ENCODE data around the gene BCAS3. TPM values are rescaled to one million over a fixed set of nuclear protein-coding genes. Genes with fewer than 3 reads are reported as not detected.

Gene BCAS3
- total RNA-seq, 4 donors from 2014 or later: 21.7 to 42.2 (median 23.0) TPM

DNA sequence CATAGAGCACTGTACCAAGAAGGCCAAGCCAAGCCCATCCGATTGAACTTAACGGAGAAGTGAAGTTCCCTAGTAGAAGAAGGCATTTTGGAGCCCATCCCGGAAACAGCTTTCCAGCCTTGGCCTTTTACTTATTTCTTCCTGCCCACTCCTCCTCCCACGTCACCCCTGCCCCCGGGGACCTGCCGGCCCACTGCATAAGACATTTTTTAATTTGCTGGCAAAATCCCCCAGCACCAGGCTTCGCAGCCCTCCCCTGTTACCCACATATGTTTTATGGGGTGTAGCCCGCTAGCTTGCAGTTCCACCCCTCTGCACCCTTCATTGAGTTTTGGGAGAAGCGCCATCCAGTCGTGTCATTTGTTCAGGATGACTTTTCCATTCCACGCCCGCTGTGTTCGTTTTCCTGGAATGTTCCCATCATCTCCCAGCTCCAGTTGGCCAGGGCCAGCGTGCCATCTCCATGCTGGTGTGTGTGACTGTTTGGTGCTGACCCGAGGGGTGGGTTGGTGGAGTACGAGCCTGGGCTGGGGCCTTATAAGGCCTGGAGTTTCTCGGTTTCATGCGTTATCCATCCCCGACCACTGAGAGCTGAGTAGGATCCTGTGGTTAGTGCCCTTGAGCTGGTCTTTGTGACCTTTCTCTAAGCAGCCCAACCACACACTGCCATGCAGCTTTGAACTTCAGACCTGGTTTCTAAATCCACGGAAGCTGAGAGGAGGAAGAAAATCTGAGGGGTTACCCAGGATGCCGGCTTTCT lies 702.0 kb downstream of the BCAS3 start:
- TF ChIP-seq, protein P1, sequence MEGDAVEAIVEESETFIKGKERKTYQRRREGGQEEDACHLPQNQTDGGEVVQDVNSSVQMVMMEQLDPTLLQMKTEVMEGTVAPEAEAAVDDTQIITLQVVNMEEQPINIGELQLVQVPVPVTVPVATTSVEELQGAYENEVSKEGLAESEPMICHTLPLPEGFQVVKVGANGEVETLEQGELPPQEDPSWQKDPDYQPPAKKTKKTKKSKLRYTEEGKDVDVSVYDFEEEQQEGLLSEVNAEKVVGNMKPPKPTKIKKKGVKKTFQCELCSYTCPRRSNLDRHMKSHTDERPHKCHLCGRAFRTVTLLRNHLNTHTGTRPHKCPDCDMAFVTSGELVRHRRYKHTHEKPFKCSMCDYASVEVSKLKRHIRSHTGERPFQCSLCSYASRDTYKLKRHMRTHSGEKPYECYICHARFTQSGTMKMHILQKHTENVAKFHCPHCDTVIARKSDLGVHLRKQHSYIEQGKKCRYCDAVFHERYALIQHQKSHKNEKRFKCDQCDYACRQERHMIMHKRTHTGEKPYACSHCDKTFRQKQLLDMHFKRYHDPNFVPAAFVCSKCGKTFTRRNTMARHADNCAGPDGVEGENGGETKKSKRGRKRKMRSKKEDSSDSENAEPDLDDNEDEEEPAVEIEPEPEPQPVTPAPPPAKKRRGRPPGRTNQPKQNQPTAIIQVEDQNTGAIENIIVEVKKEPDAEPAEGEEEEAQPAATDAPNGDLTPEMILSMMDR (IDR thresholded peaks at IDR 0.05; ENCODE audit: low read depth): peak; percentile 57

DNA sequence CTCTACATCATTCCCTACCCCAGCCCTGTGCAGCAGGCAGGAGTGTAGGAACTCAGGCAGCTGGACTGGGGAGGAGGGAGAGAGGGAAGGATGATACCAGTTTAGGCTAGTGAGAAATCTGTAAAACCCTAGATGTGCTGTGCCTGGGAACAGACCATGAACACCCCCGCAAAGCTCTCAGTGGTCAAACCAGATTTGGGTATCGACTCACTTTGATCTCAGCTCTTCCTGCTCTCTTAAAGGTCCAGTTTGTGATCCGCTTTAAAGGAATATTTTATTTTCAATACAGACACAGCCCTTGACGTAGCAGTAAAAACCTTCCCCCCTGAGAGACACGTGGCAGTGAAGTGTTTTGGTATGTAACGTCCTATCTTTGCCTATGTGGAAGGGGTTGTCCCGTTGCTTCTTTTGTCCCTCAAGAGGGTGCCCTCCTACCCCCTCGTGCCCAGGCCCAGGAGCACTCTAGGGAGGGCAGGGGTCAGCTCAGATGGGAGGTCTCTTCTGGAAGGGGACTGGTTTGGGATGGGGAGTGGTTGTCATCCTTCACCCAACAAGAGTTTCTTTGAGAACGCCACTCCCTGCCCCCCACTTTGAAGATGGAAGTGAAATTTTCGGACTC lies 702.7 kb downstream of the BCAS3 start:
- TF ChIP-seq, protein P1 (IDR thresholded peaks at IDR 0.05; ENCODE audit: low read depth): no peak

DNA sequence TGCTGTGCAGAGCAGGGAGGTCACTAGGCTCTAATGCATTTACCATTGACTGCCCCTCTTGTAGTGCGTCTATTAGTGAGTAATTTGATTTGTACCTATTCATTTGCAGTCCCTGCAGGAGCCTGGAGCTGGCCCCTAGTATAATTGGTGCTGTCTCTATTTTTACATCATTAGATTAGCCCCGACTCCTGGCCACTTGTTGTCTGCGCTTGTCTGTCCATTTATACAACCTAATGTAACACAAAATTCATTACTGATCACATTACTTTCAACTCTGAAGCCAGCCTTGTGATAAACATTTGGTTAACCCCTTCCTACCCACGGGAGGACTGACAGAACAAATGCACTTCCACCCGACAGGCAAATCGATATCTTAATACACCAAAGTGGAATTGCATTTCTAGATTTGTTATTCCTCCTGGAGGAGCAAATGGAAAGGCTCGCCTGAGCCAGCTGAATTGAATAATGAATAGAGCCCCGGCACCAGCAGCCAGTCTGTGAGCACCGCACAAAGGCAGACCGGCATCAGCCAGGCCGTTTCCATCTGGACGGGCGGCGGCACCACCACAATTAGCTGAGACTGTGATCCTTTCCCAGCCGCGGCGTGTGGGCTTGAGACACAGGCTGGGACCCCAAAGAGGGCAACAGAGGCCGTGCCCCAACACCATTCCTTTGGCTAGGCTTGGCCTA lies 703.3 kb downstream of the BCAS3 start:
- TF ChIP-seq, protein P1 (IDR thresholded peaks at IDR 0.05; ENCODE audit: low read depth): no peak

DNA sequence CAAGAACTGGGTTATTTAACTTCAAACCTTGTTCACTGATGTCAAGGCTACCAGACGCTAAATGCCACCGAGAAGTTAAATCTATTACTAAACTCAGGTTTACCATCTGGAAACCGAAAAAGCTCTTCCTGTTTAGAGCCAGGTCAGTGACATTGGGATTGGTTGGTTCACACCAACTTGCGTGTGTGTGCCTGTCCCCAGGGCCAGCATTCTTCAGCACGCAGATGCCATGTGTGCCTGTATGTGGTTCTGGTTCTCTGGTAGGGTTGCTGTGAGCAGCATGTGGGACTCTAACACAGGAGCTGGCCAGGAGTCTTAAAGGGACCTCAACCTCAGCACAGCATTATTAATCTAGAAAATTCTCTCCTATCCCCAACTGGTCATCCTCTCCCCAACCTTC lies 703.9 kb downstream of the BCAS3 start:
- TF ChIP-seq, protein P1 (IDR thresholded peaks at IDR 0.05; ENCODE audit: low read depth): no peak

DNA sequence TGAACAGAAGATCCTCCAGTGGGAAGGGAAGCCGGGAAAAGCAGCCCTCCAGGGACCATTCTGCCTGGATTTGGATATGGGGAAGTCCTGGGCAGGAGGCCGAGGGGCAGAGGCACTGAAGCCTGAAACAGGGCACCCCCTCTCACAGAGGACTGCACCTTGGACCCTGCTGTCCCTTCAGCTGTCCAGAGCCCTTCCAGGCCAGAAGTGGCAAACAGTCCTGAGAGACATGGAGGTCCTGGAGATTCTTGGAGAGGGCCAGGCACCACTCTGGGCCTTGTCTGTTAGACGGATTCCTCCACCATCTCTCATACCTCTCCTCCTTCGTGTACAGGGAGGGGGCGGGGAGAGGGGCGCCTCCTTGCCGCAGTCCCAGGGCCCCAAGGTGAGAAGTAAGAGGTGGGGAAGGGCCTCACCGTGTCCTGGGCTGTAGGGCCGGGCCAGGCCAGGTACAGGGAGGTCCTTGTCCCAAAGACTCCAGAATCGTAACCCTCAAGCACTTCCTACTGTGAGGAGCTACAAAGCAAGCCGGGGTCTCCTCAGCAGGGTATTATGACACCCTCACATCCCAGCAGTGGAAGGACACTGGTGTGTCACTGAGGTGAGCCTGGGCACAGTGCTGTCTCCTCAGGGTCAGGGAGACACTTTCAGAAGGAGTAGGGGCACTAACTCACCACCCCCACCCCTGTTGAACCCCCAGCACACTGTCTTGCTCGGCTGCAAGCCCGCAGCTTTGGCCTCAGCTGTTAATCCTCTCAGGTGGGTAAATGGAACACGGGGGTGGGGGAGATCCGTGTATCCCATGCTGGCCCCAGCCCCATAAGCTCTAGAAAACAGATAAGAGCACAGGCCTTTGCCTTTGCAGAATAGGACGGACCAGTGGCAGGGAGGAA lies 705.4 kb downstream of the BCAS3 start:
- TF ChIP-seq, protein P1 (IDR thresholded peaks at IDR 0.05; ENCODE audit: low read depth): no peak

DNA sequence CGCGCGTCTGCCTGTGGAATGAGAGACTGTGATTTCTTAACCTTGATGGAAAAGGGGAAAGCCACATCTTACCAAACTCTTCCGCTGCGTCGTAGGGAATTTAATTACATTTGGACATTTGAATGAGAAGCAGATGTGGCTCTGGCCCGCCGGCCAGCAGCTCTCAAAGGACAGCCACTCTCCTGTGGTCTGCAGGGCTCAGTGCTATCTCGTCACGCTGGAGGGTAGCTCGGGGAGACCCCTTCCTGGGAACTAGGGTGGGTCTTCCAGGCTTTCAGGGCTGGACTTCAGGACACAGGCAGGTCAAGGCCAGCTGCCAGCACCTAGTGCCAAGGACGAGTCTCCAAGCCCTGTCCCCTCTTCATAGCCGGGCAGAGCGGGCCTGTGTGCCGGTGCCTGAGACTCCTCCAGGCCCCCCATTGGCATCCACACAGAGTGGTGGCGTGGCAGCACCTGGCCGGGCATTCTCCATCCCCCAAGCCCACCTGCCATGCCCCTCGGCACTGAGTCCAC lies 706.1 kb downstream of the BCAS3 start:
- TF ChIP-seq, protein P1 (IDR thresholded peaks at IDR 0.05; ENCODE audit: low read depth): no peak
